GM12892 (cell line): Measurements from ENCODE around the gene CFAP97D2.

ENCODE experiments used
- POLR2A ChIP-seq: IDR thresholded peaks from 2 replicates; pipeline ENCODE4 v1.6.1; 2011; ENCODE audit warnings: low read depth, low read length, control low read depth
- POLR2AphosphoS5 ChIP-seq: IDR thresholded peaks from 2 replicates; pipeline ENCODE4 v1.6.1; 2011; ENCODE audit warnings: low read depth, low read length, control low read depth

GRCh38 chr13:114129649-114130062 is 49.4 kb upstream of the CFAP97D2 start:
- TF ChIP-seq POLR2A (no peak), POLR2AphosphoS5 (no peak)
